Ovary (tissue), 9 donors: ENCODE results near the gene PAPSS1. TPM values are rescaled to one million over a fixed set of nuclear protein-coding genes. Genes with fewer than 3 reads are reported as not detected.

Experiments used
- DNase-seq, 5 donors: peaks; one replicate each; pipeline ENCODE4 v3.0.0-alpha.2; 2019 to 2020
- H3K27ac ChIP-seq, 2 donors: fragments of 200-600 bp; one replicate each; pipeline versions ENCODE4 v1.5.1 to v1.8.0; 2019 to 2022
- H3K27me3 ChIP-seq: fragments of 200-600 bp; one replicate; pipeline ENCODE4 v1.8.0; 2022
- H3K36me3 ChIP-seq: fragments of 200-600 bp; sonication (generic); one replicate; pipeline ENCODE4 v1.5.1; 2019
- H3K4me1 ChIP-seq: one replicate; pipeline ENCODE4 v1.8.1; 2013; ENCODE audit warnings: mild to moderate bottlenecking, moderate library complexity; ENCODE audit not compliant: insufficient read depth
- H3K4me3 ChIP-seq: fragments of 200-600 bp; sonication (generic); one replicate; pipeline ENCODE4 v1.5.1; 2017
- H3K9me3 ChIP-seq, 2 donors: fragments of 200-600 bp in 1 of 2; sonication (generic) in 1 of 2; one replicate each; pipeline versions ENCODE4 v1.5.1 to v1.8.1; 2013 to 2019; ENCODE audit warnings: mild to moderate bottlenecking in 1 of 2, moderate library complexity in 1 of 2
- CTCF ChIP-seq, 3 donors: fragments of 450-650 bp in 2 of 3; fragments of 200-600 bp in 1 of 3; IDR thresholded peaks; one replicate each; pipeline versions ENCODE4 v1.5.1 to v1.8.0; 2016 to 2022; ENCODE audit warnings: antibody characterized with exemption in 3 of 3, mild to moderate bottlenecking in 1 of 3
- EP300 ChIP-seq: sonication (generic); formaldehyde crosslinking; IDR thresholded peaks from one replicate; pipeline ENCODE4 v1.6.1; 2017; ENCODE audit warnings: antibody characterized with exemption
- POLR2A ChIP-seq: fragments of 450-650 bp; IDR thresholded peaks from one replicate; pipeline ENCODE4 v1.6.1; 2017; ENCODE audit warnings: antibody characterized with exemption, mild to moderate bottlenecking, moderate library complexity
- WGBS, 3 donors: extraction: QIAGEN DNeasy Blood & Tissue Kit in 1 of 3; methylation state at CpG; one replicate each; pipeline versions ENCODE4 v1.1.5 to v1.1.7; 2013 to 2017; 5-methylcytosine and 5-hydroxymethylcytosine counted together
- intact Hi-C, 4 donors: fragments of 100-400 bp; cut with DNase I; formaldehyde crosslinking; loops; one replicate each; pipeline versions ENCODE4 v1.11.0 to v1.15.1; 2022 to 2023
- polyA plus RNA-seq, 2 donors: library from polyadenylated mRNA; stranded (reverse); fragments of 200-250 nt in 1 of 2; fragments of 350-450 nt in 1 of 2; fragmentation: Illumina TruSeq in 1 of 2; extraction: RNeasy Lipid Tissue Mini Kit (QIAGEN cat#74804) in 1 of 2; gene quantifications; one replicate each; pipeline ENCODE4 v1.2.3, GENCODE V29; 2013 to 2014
- total RNA-seq, 7 donors: library from RNA; depleted of rRNA in 2 of 7; stranded (reverse); fragments of >200 nt in 2 of 7; fragmentation: NEBNext Ultra II Directional in 3 of 7; extraction: Animal tissue kit (Norgen Biotek cat#: 25700) in 3 of 7; gene quantifications; one replicate each; pipeline versions ENCODE4 v1.1.0 to v1.2.4, GENCODE V29; 2016 to 2023
- donor health status: DM: no; HTN: no; CAD: no; lungs with moderate emphysema.
- donor health status: DM: no; HTN: no; CAD: no.
- donor health status: Bipolar disorder and iron deficiency.
- donor health status: DM: yes; HTN: yes; CAD: no.
- donor health status: DM: no; HTN: no; CAD: no.
- donor health status: DM: yes; HTN: yes; CAD: no.

PAPSS1 gene
- total and polyA plus RNA-seq, 9 donors, result 19.8 to 50.3 (median 28.0) TPM

- H3K4me3 ChIP-seq, result no peak overlapping the region
- H3K27ac ChIP-seq, result no peak overlapping the region
- intact Hi-C loops, result no loop called here
- TF ChIP-seq EP300 (no peak), POLR2A (no peak), CTCF (IDR thresholded peaks at IDR 0.05) (no peak)
- no peaks in the 10 kb centered on the region for H3K36me3 ChIP-seq
- H3K9me3 ChIP-seq, result no peaks in the 10 kb centered on the region
- 83 to 88% (median 85%) methylated on average over 10 of the region's 10 CpGs for WGBS, 3 donors
- no peak for DNase-seq
- H3K27me3 ChIP-seq, result no peaks in the 10 kb centered on the region
- peaks cover 5% of the 10 kb centered on the region for H3K4me1 ChIP-seq
Measured at GRCh38 chr4:107718351-107718965, 1.6 kb downstream of the PAPSS1 start.

- intact Hi-C loops, result no loop called here
- H3K36me3 ChIP-seq, result no peaks in the 10 kb centered on the region
- DNase-seq, result no peak
- H3K27ac ChIP-seq, result no peak overlapping the region
- no peak overlapping the region for H3K4me3 ChIP-seq
- no peaks in the 10 kb centered on the region for H3K27me3 ChIP-seq
- H3K4me1 ChIP-seq, result peaks cover 4% of the 10 kb centered on the region
- H3K9me3 ChIP-seq, result no peaks in the 10 kb centered on the region
- 66 to 73% (median 69%) methylated on average over 3 of the region's 3 CpGs for WGBS, 3 donors
- TF ChIP-seq CTCF (IDR thresholded peaks at IDR 0.05) (no peak), POLR2A (no peak), EP300 (no peak)
Measured at GRCh38 chr4:107714256-107714655, 5.8 kb downstream of the PAPSS1 start.

GRCh38 chr4:107712236-107712635 is 7.8 kb downstream of the PAPSS1 start:
- Histone ChIP-seq H3K36me3 (no peaks in the 10 kb centered on the region), H3K9me3 (no peaks in the 10 kb centered on the region), H3K4me1 (peaks cover 1% of the 10 kb centered on the region), H3K27me3 (no peaks in the 10 kb centered on the region), H3K4me3 (no peak overlapping the region), H3K27ac (no peak overlapping the region)
- TF ChIP-seq POLR2A (no peak), EP300 (no peak), CTCF (IDR thresholded peaks at IDR 0.05) (no peak)
- no peak for DNase-seq
- intact Hi-C loops, result no loop called here
- WGBS, 3 donors, result 89 to 99% (median 95%) methylated on average over 2 of the region's 2 CpGs

GRCh38 chr4:107711831-107712230 is 8.2 kb downstream of the PAPSS1 start:
- 78 to 86% (median 84%) methylated on average over 3 of the region's 3 CpGs for WGBS, 3 donors
- Histone ChIP-seq H3K27ac (no peak overlapping the region), H3K4me1 (peaks cover 1% of the 10 kb centered on the region), H3K4me3 (no peak overlapping the region), H3K9me3 (peaks cover 0 to 1% of the 10 kb centered on the region in 2 donors), H3K36me3 (no peaks in the 10 kb centered on the region), H3K27me3 (no peaks in the 10 kb centered on the region)
- DNase-seq, result no peak
- TF ChIP-seq EP300 (no peak), CTCF (IDR thresholded peaks at IDR 0.05) (no peak), POLR2A (no peak)
- intact Hi-C loops, result no loop called here
